HPDE6-E6E7 (cell line): ENCODE measurements around the gene TPX2.

Experiments
- DNase-seq: peaks from one replicate; pipeline ENCODE4 v3.0.0; 2011; ENCODE audit warnings: missing footprints; ENCODE audit errors: extremely low spot score

Gene TPX2

DNA sequence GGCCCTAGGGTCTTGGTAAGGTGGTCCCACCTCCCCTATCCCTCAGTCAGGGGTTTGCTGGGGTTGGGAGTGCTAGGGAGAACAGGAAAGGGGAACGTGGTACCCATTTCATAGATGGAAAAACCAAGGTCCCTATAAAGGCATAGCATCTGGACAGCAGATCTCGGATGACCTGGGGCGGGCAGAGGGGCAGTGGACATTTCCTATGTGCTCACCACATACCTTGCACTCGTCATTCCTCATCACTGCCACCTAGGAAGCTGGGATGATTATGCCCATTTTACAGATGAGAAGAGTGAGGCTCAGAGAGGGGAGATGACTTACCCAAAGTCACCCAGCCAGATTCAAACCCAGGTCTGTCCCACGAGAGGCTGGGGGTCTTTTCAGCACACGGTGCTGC is 92.1 kb downstream of the TPX2 start:
- DNase-seq = no peak

- DNase-seq = no peak
Observed at GRCh38 chr20:31831771-31832306, 92.7 kb downstream of the TPX2 start.

DNA sequence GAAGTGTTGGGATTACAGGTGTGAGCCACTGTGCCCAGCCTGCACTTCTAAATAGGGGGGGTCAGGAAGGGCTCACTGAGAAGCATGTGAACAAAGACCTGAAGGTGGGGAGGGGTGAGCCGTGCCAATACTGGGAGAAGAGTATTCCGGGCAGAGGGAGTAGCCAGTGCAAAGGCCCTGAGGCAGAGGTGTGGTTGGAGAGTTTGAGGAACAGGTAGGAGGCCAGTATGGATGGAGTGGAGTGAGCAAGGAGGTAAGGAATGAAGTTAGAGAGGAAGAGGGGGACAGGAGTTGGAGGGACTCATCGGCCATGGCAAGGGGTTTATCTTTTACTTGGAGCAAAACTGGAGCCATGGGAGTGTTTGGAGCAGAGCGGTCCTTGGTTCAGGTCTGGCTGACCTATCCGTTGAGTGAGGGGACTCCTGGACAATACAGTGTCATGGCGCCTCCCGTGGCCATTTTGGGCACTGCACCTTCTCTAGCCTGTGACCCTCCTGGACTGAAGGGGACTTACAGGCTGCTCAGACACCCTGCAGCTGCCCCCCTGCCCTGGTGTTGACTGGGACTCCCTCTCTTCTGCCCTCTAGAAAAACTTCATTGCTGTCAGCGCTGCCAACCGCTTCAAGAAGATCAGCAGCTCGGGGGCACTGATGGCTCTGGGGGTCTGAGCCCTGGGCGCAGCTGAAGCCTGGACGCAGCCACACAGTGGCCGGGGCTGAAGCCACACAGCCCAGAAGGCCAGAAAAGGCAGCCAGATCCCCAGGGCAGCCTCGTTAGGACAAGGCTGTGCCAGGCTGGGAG is 94.2 kb downstream of the TPX2 start:
- no peak for DNase-seq

DNA sequence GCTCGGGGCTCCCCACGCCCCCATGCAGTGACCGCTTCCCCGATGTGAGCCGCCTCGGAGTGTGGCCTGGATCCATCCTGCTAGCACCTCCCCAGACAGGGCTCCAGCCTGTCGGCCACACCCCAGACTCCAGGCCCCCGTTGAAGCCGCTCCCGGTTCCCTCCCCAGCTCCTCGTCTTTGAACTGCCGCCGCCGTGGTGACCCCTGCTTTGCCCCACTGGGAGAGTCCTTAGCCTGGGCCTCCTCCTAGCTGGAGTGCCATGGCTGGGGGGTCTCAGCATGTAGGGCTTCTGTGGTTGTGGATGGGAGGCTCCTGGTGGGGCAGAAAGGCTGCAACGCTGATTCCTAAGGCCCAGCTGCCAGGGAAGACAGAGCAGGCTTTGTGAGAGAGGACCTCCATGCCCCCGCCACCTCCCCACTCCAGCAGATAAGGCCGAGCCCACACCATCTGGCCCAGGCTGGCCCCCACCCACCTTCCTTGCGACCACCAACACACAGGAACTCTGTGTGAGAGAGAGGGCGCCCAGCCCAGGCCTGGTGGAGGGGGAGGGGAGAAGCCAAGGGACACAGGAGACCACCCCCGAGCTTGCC is 94.9 kb downstream of the TPX2 start:
- DNase-seq = no peak

DNA sequence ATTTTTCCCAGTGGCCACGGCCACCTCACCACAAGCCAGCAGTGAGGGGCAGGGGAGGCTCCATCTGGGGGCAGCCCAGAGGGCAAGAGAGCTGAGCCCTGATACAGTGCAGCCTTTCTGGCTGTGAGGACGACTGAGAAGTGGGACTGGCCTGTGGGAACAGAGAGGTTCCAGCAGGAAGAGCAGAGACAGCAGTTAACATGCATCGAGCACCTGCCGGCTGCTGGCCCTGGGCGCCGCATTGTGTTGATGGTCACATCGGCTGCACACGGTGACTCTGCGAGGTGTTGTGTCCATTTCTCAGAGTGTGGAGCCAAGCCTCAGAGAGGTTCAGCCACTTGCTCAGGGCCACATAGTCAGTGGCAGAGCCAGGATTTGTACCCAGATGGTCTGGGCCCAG is 96.5 kb downstream of the TPX2 start:
- no peak for DNase-seq

DNA sequence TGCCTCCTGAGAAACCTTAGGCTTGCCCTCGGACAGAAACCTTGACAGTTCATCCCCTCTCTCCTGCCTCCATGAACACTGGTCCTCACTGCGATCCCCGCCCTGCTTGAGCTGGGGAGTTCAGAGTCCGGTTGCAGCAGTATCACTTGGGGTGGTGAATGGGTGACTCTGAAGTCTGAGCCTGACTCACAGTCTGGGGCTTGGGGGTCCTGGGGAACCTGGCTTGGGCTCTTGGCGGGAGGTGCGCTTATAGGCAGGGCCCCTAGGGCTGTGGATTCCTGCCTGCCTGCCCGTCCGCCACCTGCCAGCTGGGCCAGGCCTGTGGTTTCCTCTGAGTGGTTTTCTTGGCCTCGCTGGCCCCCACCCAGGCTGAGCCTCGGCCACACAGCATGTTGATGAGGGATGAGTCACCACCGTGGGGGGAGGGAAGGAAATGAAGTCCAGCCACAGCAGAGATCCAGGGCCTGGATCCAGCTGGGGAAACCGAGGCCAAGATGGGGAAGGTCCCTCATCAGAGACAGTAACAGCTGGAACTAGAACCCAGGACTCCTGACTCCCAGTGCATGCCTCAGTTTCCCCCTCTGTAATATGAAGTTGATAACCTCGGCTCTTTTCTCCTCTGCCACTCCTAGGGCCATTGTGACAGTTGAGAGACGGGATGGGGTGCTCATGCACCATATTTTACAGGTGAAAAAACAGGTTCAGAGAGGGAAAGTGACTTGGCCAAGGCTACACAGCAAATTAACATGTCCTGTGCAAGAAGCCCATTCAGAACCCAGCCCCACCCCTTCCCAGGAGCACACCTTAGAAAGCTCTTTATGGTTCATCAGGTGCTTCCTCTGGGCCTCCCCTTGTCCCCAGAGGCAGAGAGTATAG is 97.1 kb downstream of the TPX2 start:
- DNase-seq = peak; percentile 98

DNA sequence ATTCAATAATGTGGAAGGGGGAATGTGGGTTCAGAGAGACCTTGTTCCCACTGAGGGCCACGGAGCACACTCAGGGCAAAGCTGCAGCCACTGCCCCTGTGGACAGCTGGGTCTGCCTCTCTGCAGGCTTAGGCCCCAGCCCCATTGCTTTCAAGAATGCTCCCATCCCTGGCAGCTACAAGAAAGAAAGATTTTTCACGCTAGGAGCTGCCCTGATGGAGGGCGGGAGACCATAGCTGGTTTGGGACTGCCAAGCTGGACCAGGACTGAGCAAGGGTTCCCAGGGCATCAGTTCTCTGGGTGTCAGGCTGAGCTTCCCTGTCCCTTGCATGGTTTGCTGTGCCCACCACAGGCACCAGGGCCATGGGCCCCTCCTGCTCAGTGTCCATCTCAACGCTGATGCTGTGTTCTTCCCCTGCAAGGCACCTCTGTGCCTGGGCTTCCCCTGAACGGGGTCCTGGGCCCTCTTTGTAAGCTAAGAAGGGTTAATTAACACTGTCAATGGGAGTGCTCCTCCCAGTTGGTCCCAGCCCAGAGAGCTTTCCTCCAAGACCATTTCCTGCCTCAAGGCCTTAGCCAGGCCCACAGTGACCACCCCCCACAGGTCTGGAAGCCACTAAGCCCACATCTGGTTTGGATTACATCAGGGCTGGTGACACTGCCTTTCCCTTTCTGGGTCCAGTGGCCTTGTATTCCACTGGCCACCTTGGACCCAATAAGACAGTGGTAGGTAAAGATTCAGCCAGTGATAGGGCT is 97.9 kb downstream of the TPX2 start:
- no peak for DNase-seq

- DNase-seq = no peak
Observed at GRCh38 chr20:31837896-31838397, 98.9 kb downstream of the TPX2 start.

DNA sequence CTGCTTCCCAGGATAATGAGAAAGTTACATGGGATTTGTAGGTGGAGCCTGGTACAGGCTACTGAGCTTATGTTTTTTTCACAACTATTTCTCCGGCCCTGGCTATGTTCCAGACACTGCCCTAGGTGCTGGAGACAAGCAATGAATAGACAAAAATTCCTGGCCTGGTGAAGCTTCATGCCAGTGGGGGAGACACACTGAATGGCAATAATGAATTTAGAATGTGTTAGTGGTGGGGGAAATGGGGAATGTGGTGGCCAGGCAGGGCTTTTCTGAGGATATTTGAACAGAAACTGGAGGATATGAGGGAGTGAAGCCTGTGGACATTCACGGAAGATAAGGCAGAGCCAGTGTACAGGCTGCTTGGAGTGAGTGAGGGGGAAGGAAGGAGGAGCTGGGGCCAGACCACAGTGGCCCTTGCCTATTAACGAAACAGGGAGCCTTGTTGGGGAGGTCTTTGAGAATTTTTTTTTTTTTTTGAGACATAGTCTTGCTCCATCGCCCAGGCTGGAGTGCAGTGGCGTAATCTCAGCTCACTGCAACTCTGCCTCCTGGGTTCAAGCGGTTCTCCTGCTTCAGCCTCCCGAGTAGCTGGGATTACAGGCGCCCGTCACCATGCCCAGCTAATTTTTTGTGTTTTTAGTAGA is 99.7 kb downstream of the TPX2 start:
- DNase-seq = no peak

GRCh38 chr20:31839782-31840487 is 100.8 kb downstream of the TPX2 start:
- DNase-seq = no peak

- no peak for DNase-seq
Observed at GRCh38 chr20:31840906-31841816, 102.1 kb downstream of the TPX2 start.

DNA sequence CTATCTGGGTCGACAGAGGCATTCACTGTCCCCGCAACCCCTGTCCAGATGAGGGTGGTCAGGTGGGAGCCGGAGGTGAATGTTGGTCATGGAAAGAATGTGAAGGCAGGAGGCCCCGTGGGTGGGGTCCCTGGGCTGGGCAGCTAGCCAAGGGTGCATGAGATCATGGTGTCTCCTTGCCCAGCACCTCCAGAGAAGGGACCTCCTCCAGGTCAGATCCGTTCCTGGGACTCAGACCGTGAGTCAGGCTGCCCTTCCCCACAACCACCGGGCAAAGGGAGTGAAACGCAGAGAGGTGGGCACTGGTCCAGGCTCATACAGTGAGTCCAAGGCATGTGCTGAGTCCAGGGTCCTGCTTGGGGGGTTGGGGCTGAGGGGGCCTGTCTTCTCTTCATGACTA is 102.8 kb downstream of the TPX2 start:
- no peak for DNase-seq

DNA sequence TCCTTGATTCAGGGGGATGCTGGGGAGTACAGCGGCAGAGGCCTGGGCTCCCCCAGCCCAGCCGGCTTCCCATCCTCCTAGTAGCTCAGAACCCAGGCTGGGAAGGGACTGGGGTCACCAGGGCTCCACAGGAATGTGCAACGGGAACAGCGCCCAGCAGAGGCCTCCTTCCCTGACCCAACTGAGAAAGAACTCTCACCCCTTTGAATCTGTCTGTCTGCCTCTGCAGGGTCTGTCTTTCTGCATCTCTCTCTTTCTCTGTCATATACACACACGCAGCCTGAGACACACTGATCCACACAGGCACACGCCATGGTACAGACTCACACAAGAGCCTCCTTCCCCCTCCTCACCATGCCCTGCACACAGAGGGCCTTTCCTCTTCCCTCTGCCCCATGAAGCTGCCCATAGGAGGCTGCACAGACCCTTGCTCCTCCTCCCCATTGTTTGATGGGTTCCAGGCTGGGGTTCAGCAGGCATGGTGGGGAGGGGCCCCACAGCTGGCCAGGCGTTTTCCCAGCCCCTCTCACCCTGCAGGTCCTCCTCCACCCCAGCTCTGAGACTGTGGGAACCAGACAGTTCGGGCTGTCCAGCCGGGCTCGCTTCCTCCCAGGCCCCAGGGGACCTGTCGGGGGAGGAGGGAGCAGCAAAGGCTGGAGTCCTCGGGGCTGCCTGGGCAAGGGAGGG is 103.5 kb downstream of the TPX2 start:
- no peak for DNase-seq

DNA sequence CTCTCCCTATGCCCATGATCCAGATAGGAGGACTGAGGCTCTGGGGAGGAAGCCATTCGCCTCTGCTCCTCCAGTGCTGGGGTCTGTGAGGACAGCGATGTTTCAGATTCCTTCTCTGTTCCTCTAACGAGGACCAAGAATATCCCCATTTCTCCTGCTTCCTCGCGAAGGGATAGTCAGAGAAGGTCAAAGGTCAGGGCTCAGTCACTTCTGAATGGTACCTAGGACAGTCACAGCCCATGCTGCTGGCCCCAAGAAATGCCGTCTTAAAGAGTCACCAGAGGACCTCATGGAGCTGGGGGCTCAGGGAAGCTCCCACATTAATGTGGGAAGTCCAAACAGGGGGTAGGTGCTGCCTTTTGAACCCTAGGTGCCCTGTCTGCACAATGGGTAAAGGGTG is 104.2 kb downstream of the TPX2 start:
- DNase-seq = no peak

GRCh38 chr20:31843881-31844280 is 104.8 kb downstream of the TPX2 start:
- no peak for DNase-seq

DNA sequence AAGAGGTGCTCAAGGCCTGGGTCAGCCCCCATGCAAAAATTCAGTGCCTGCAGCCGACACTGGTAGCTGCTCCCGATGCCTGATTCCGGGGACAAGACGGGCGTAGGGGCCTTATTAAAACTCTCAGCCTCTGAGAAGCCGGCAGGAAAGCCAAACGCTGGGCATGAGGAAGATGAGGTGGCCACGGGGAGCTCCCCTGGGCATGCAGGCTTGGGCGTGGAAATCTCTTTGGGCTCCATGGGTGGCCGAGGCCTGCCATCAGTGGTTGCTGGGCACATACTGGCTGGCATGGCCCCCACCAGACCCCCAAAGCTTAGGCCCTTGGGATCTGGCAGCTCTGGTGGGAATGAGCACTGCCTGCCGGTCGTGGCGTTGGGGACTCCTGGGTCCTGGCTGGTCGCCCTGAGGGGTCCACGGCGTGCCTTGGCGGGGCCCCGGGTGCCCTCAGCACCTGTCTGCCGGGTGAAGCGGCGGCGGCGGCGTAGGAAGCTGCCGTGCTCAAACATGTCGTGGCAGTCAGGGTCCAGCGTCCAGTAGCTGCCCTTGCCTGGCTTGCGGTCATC is 105.7 kb downstream of the TPX2 start:
- no peak for DNase-seq

DNA sequence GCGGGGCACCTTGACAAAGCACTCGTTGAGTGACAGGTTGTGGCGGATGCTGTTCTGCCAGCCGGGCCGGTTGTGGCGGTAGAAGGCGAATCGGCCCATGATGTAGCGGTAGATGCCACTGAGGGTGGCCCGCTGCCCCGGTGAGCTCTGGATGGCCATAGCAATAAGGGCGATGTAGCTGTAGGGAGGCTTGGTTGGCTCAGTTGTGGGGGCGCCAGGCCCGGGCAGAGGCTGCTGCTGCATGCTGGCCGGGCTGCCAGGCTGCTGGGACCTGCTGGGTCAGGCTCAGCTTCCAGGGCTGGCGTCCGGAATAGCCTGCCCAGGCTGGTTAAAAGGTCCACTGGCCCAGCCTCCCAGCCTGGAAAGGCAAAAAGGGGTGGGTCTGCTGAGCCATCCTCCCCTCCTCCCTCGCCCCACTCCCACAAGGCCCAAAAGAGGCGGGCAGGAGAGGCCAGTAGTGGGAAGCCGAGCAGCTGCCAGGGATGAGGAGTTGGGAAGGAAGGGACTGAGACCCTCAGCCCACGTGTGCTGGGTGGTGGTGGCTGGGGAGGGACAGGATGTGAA is 106.3 kb downstream of the TPX2 start, which contains the start of gene FOXS1:
TSS of gene FOXS1 (minus strand) at position 305 of the 564 bp plus-strand sequence. CDS start at position 243, 62 bp downstream.
- no peak for DNase-seq

DNA sequence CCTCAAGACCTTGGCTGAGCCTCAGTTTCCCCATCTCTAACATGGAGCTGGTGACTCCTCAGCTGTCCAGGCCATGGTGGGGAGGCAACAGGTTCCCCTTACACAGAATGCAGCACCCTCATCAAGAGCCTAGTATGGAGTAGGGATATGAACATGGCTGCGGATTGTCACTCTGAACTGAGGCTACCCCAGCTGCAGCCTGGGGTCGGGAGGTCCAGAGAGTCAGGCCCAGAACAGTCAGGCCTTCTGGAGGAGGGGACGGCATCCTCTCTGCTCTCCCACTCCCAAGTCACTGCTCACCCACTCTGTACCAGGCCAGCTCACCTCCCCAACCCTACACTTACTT is 107.7 kb downstream of the TPX2 start:
- DNase-seq = no peak
